ENCODE data around the gene ZFP42. TPM values are rescaled to one million over a fixed set of nuclear protein-coding genes. Genes with fewer than 3 reads are reported as not detected.

ZFP42 gene
- total and polyA plus RNA-seq, 11 donors, result 0.25 TPM; not detected in 10

- intact Hi-C loops (cut with DNase I), result no loop called here
- H3K9me3 ChIP-seq, result no peaks in the 10 kb centered on the region
- peaks cover 0 to 17% (median 2%) of the 10 kb centered on the region in 9 donors for H3K27me3 ChIP-seq
- no peak overlapping the region for H3K4me3 ChIP-seq
- no peak for TF ChIP-seq CTCF (IDR thresholded peaks at IDR 0.05)
- TF ChIP-seq POLR2A (IDR thresholded peaks at IDR 0.05), result no peak
- H3K36me3 ChIP-seq, result no peaks in the 10 kb centered on the region
- DNase-seq (no peak), ATAC-seq (no peak)
- no peak overlapping the region for H3K27ac ChIP-seq
- 11 to 20% (median 14%) methylated on average over 12 of the region's 12 CpGs for WGBS, 4 donors
- H3K4me1 ChIP-seq, result no peaks in the 10 kb centered on the region
These were observed 36.6 kb downstream of the ZFP42 start for GRCh38 chr4:188032170-188032569.

GRCh38 chr4:188032583-188032982 is 37.0 kb downstream of the ZFP42 start:
- no peaks in the 10 kb centered on the region for H3K36me3 ChIP-seq
- DNase-seq (no peak), ATAC-seq (no peak)
- no peak for TF ChIP-seq CTCF (IDR thresholded peaks at IDR 0.05)
- no peak for TF ChIP-seq POLR2A (IDR thresholded peaks at IDR 0.05)
- H3K27ac ChIP-seq, result no peak overlapping the region
- peaks cover 0 to 17% (median 2%) of the 10 kb centered on the region in 9 donors for H3K27me3 ChIP-seq
- no peaks in the 10 kb centered on the region for H3K9me3 ChIP-seq
- intact Hi-C loops (cut with DNase I), result no loop called here
- no peak overlapping the region for H3K4me3 ChIP-seq
- WGBS, 4 donors, result 30 to 45% (median 37%) methylated on average over 16 of the region's 16 CpGs
- no peaks in the 10 kb centered on the region for H3K4me1 ChIP-seq

GRCh38 chr4:188037003-188037713 is 41.6 kb downstream of the ZFP42 start:
- no peak overlapping the region for H3K27ac ChIP-seq
- 68 to 75% (median 71%) methylated on average over 12 of the region's 12 CpGs for WGBS, 4 donors
- no peaks in the 10 kb centered on the region for H3K4me1 ChIP-seq
- intact Hi-C loops (cut with DNase I), result no loop called here
- no peak for ATAC-seq
- no peaks in the 10 kb centered on the region for H3K36me3 ChIP-seq
- TF ChIP-seq CTCF (IDR thresholded peaks at IDR 0.05) (no peak), POLR2A (IDR thresholded peaks at IDR 0.05) (no peak)
- DNase-seq, result no peak
- H3K4me3 ChIP-seq, result no peak overlapping the region
- no peaks in the 10 kb centered on the region for H3K9me3 ChIP-seq
- peaks cover 0 to 22% (median 2%) of the 10 kb centered on the region in 9 donors for H3K27me3 ChIP-seq

GRCh38 chr4:188041721-188042120 is 46.1 kb downstream of the ZFP42 start:
- Histone ChIP-seq H3K4me1 (no peaks in the 10 kb centered on the region), H3K4me3 (no peak overlapping the region), H3K27ac (no peak overlapping the region), H3K36me3 (no peaks in the 10 kb centered on the region), H3K9me3 (no peaks in the 10 kb centered on the region), H3K27me3 (peaks cover 0 to 7% (median 0%) of the 10 kb centered on the region in 9 donors)
- intact Hi-C loops (cut with DNase I), result no loop called here
- no peak for TF ChIP-seq POLR2A (IDR thresholded peaks at IDR 0.05)
- TF ChIP-seq CTCF (IDR thresholded peaks at IDR 0.05), result no peak
- ATAC-seq (no peak), DNase-seq (no peak)
- 76 to 88% (median 83%) methylated on average over 20 to 21 of the region's 21 CpGs for WGBS, 4 donors
